ENCODE results near the gene LHX5. TPM values are rescaled to one million over a fixed set of nuclear protein-coding genes. Genes with fewer than 3 reads are reported as not detected.

Gene LHX5
- total RNA-seq, 1 experiment from 2014 or later, result not detected

- Mint-ChIP-seq H3K9me3 (ENCODE audit: low read depth, unreplicated experiment) (peaks cover 4% of the 10 kb centered on the region), H3K27me3 (ENCODE audit: unreplicated experiment) (peaks cover 72% of the 10 kb centered on the region), H3K4me3 (ENCODE audit: low read depth, unreplicated experiment) (no peak overlapping the region), H3K4me1 (ENCODE audit: low read depth, unreplicated experiment) (no peaks in the 10 kb centered on the region), H3K36me3 (ENCODE audit: insufficient read depth, unreplicated experiment) (no peaks in the 10 kb centered on the region), H3K27ac (ENCODE audit: unreplicated experiment) (no peak overlapping the region)
- TF ChIP-seq CTCF (IDR thresholded peaks at IDR 0.05; ENCODE audit: unreplicated experiment), result no peak
- CTCF ChIA-PET, result no interaction called here
- DNase-seq, result no peak
- intact Hi-C loops (cut with micrococcal nuclease; ENCODE audit: unreplicated experiment), result no loop called here
- no TSS peak for BruUV-seq (replicated peaks)
Observed at GRCh38 chr12:113448873-113449272, 22.8 kb downstream of the LHX5 start.

GRCh38 chr12:113445544-113446171, 26.0 kb downstream of the LHX5 start:
- Mint-ChIP-seq H3K36me3 (ENCODE audit: insufficient read depth, unreplicated experiment) (no peaks in the 10 kb centered on the region), H3K4me1 (ENCODE audit: low read depth, unreplicated experiment) (no peaks in the 10 kb centered on the region), H3K4me3 (ENCODE audit: low read depth, unreplicated experiment) (no peak overlapping the region), H3K9me3 (ENCODE audit: low read depth, unreplicated experiment) (peaks cover 4% of the 10 kb centered on the region), H3K27me3 (ENCODE audit: unreplicated experiment) (peaks cover 49% of the 10 kb centered on the region), H3K27ac (ENCODE audit: unreplicated experiment) (no peak overlapping the region)
- CTCF ChIA-PET, result interaction anchor here (0.8 kb wide), 1 partner anchor 20 kb away, joined by 3 read pairs; no protein-coding TSS in a partner anchor
- no TSS peak for BruUV-seq (replicated peaks)
- intact Hi-C loops (cut with micrococcal nuclease; ENCODE audit: unreplicated experiment), result no loop called here
- TF ChIP-seq CTCF (IDR thresholded peaks at IDR 0.05; ENCODE audit: unreplicated experiment), result no peak
- DNase-seq, result no peak

GRCh38 chr12:113443030-113443539, 28.6 kb downstream of the LHX5 start:
- H3K4me1 Mint-ChIP-seq (ENCODE audit: low read depth, unreplicated experiment), result no peaks in the 10 kb centered on the region
- H3K4me3 Mint-ChIP-seq (ENCODE audit: low read depth, unreplicated experiment), result no peak overlapping the region
- peaks cover 36% of the 10 kb centered on the region for H3K27me3 Mint-ChIP-seq (ENCODE audit: unreplicated experiment)
- peaks cover 4% of the 10 kb centered on the region for H3K9me3 Mint-ChIP-seq (ENCODE audit: low read depth, unreplicated experiment)
- H3K36me3 Mint-ChIP-seq (ENCODE audit: insufficient read depth, unreplicated experiment), result no peaks in the 10 kb centered on the region
- CTCF ChIA-PET, result no interaction called here
- TF ChIP-seq CTCF (IDR thresholded peaks at IDR 0.05; ENCODE audit: unreplicated experiment), result no peak
- BruUV-seq (replicated peaks), result no TSS peak
- H3K27ac Mint-ChIP-seq (ENCODE audit: unreplicated experiment), result no peak overlapping the region
- intact Hi-C loops (cut with micrococcal nuclease; ENCODE audit: unreplicated experiment), result no loop called here
- no peak for DNase-seq

- no peak overlapping the region for H3K27ac Mint-ChIP-seq (ENCODE audit: unreplicated experiment)
- no peaks in the 10 kb centered on the region for H3K4me1 Mint-ChIP-seq (ENCODE audit: low read depth, unreplicated experiment)
- no TSS peak for BruUV-seq (replicated peaks)
- no peak for TF ChIP-seq CTCF (IDR thresholded peaks at IDR 0.05; ENCODE audit: unreplicated experiment)
- H3K27me3 Mint-ChIP-seq (ENCODE audit: unreplicated experiment), result peaks cover 17% of the 10 kb centered on the region
- peaks cover 1% of the 10 kb centered on the region for H3K9me3 Mint-ChIP-seq (ENCODE audit: low read depth, unreplicated experiment)
- DNase-seq, result no peak
- intact Hi-C loops (cut with micrococcal nuclease; ENCODE audit: unreplicated experiment), result no loop called here
- H3K36me3 Mint-ChIP-seq (ENCODE audit: insufficient read depth, unreplicated experiment), result no peaks in the 10 kb centered on the region
- CTCF ChIA-PET, result no interaction called here
- no peak overlapping the region for H3K4me3 Mint-ChIP-seq (ENCODE audit: low read depth, unreplicated experiment)
Observed at GRCh38 chr12:113440947-113441782, 30.5 kb downstream of the LHX5 start.
